B cell (primary cell): ENCODE data around the gene MOK. TPM values are rescaled to one million over a fixed set of nuclear protein-coding genes. Genes with fewer than 3 reads are reported as not detected.

ENCODE experiments used
- ATAC-seq: fragments of 200-7000 bp; cut with Tn5 transposase; one replicate; pipeline ENCODE4 v1.10.0; 2021; ENCODE audit warnings: low read depth, mild to moderate bottlenecking, moderate number of reproducible peaks, moderate library complexity
- CTCF ChIA-PET: fragments of 350-600 bp; sonication (Branson Sonifier 250); formaldehyde crosslinking; loops from one replicate; lab custom pipeline; 2021; ENCODE audit warnings: antibody characterized with exemption, inconsistent platforms; lab: Charles Lee
- POLR2A ChIA-PET: fragments of 350-600 bp; sonication (Branson Sonifier 250); formaldehyde crosslinking; loops from one replicate; lab custom pipeline; 2021; ENCODE audit warnings: antibody characterized with exemption; lab: Charles Lee
- DNase-seq: peaks from one replicate; pipeline ENCODE4 v3.0.0; 2013
- H2AFZ ChIP-seq: 2 replicates; pipeline ENCODE4 v1.6.1; 2012; ENCODE audit warnings: mild to moderate bottlenecking, low read depth, low read length; ENCODE audit not compliant: insufficient read depth, poor library complexity, severe bottlenecking
- H3K27ac ChIP-seq, 2 donors: 1 replicate in 1 of 2; 2 replicates in 1 of 2; pipeline ENCODE4 v1.5.1; 2012 to 2013; ENCODE audit warnings: low read length in 2 of 2, mild to moderate bottlenecking in 2 of 2, moderate library complexity in 1 of 2
- H3K27me3 ChIP-seq, 4 experiments: fragments of 200-600 bp in 1 of 4; sonication (generic) in 1 of 4; replicated peaks in 1 of 4; 1 replicate in 2 of 4; 2 replicates in 2 of 4; pipeline versions ENCODE4 v1.6.1 to v1.7.0; 2013 to 2016; ENCODE audit warnings: low read length in 3 of 4, mild to moderate bottlenecking in 2 of 4, mixed read lengths in 1 of 4, moderate library complexity in 1 of 4; ENCODE audit not compliant: insufficient read depth in 4 of 4, control insufficient read depth in 3 of 4; ENCODE audit errors: control extremely low read depth in 1 of 4
- H3K36me3 ChIP-seq, 2 experiments: replicated peaks in 1 of 2; 1 replicate in 1 of 2; 2 replicates in 1 of 2; pipeline versions ENCODE4 v1.6.1 to v1.7.1; 2013; ENCODE audit warnings: low read length in 1 of 2; ENCODE audit not compliant: insufficient read depth in 2 of 2, control insufficient read depth in 1 of 2; ENCODE audit errors: control extremely low read depth in 1 of 2, extremely low read depth in 1 of 2
- H3K4me1 ChIP-seq, 2 donors: fragments of 200-600 bp in 1 of 2; sonication (generic) in 1 of 2; 1 replicate in 1 of 2; 2 replicates in 1 of 2; pipeline versions ENCODE4 v1.5.1 to v1.6.1; 2013 to 2017; ENCODE audit warnings: low read length in 2 of 2; ENCODE audit not compliant: control insufficient read depth in 2 of 2, insufficient read depth in 2 of 2
- H3K4me2 ChIP-seq: replicated peaks from 2 replicates; pipeline ENCODE3; 2012; ENCODE audit warnings: mild to moderate bottlenecking, low read depth, low read length; ENCODE audit not compliant: poor library complexity, severe bottlenecking
- H3K4me3 ChIP-seq, 5 experiments: fragments of 200-600 bp in 1 of 5; sonication (generic) in 1 of 5; 1 replicate in 3 of 5; 2 replicates in 2 of 5; pipeline versions ENCODE4 v1.5.1 to v1.7.0; 2011 to 2016; ENCODE audit warnings: low read length in 4 of 5, mild to moderate bottlenecking in 4 of 5, low read depth in 2 of 5, control low read depth in 1 of 5, moderate library complexity in 1 of 5; ENCODE audit not compliant: insufficient read depth in 1 of 5; ENCODE audit errors: control extremely low read depth in 1 of 5, extremely low read depth in 1 of 5
- H3K79me2 ChIP-seq: fragments of 200-600 bp; sonication (generic); one replicate; pipeline ENCODE4 v1.6.0; 2016; ENCODE audit warnings: low read length; ENCODE audit not compliant: control insufficient read depth, insufficient read depth
- H3K9ac ChIP-seq: fragments of 200-600 bp; sonication (generic); 2 replicates; pipeline ENCODE4 v1.6.1; 2017; ENCODE audit warnings: mild to moderate bottlenecking, low read length, moderate library complexity
- H3K9me3 ChIP-seq, 3 donors: one replicate each; pipeline versions ENCODE4 v1.6.1 to v1.7.1; 2013; ENCODE audit warnings: low read length in 2 of 3; ENCODE audit not compliant: control insufficient read depth in 2 of 3, insufficient read depth in 1 of 3; ENCODE audit errors: control extremely low read depth in 1 of 3
- H4K20me1 ChIP-seq: 2 replicates; pipeline ENCODE4 v1.6.0; 2012; ENCODE audit warnings: mild to moderate bottlenecking, low read length; ENCODE audit not compliant: insufficient read depth, control insufficient read depth, poor library complexity, severe bottlenecking
- H3K27ac Mint-ChIP-seq: one replicate; pipeline ENCODE4 v1.8.0; 2021; ENCODE audit warnings: mixed read lengths
- H3K27me3 Mint-ChIP-seq: one replicate; pipeline ENCODE4 v1.8.0; 2021; ENCODE audit warnings: mixed read lengths
- H3K4me1 Mint-ChIP-seq: one replicate; pipeline ENCODE4 v1.8.0; 2021; ENCODE audit warnings: mixed read lengths
- H3K4me3 Mint-ChIP-seq: one replicate; pipeline ENCODE4 v1.8.0; 2021; ENCODE audit warnings: mixed read lengths
- H3K9me3 Mint-ChIP-seq: one replicate; pipeline ENCODE4 v1.8.0; 2022; ENCODE audit warnings: mixed read lengths; ENCODE audit not compliant: insufficient read depth
- CTCF ChIP-seq: fragments of 200-600 bp; IDR thresholded peaks from one replicate; pipeline ENCODE4 v1.8.0; 2022; ENCODE audit warnings: antibody characterized with exemption, mild to moderate bottlenecking
- EZH2 ChIP-seq: IDR thresholded peaks from 2 replicates; pipeline ENCODE4 v1.6.1; 2012; ENCODE audit warnings: borderline replicate concordance, low read depth, mild to moderate bottlenecking, moderate library complexity, low read length; ENCODE audit not compliant: insufficient read depth, poor library complexity, severe bottlenecking
- WGBS: methylation state at CpG from one replicate; pipeline ENCODE4 v1.1.5; 2013; ENCODE audit warnings: missing lambda C conversion rate; ENCODE audit not compliant: insufficient coverage; 5-methylcytosine and 5-hydroxymethylcytosine counted together
- intact Hi-C: fragments of 100-400 bp; cut with micrococcal nuclease; formaldehyde crosslinking; loops from one replicate; pipeline ENCODE4 v1.10.0; 2022
- polyA plus RNA-seq: library from polyadenylated mRNA; depleted of rRNA; stranded (reverse); fragments of >200 nt; gene quantifications from 2 replicates; pipeline ENCODE4 v1.2.3, GENCODE V29; 2012
- total RNA-seq, 2 donors: library from RNA; stranded (reverse); fragments of 120-200 nt in 1 of 2; gene quantifications; 1 replicate in 1 of 2; 2 replicates in 1 of 2; pipeline versions ENCODE4 v1.2.3 to v1.2.4, GENCODE V29; 2013 to 2022

Gene MOK
- total and polyA plus RNA-seq, 2 donors (not counting 1 experiment from before 2014, with no cell fraction given): 1.2 to 3.0 TPM

- Histone ChIP-seq H3K4me2 (no peak overlapping the region), H4K20me1 (no peaks in the 10 kb centered on the region), H3K4me1 (no peaks in the 10 kb centered on the region), H3K9ac (no peak overlapping the region), H2AFZ (no peak overlapping the region), H3K27me3 (peaks cover 0 to 3% (median 0%) of the 10 kb centered on the region in 4 experiments), H3K9me3 (peaks cover 0 to 13% (median 0%) of the 10 kb centered on the region in 3 donors), H3K79me2 (no peaks in the 10 kb centered on the region), H3K4me3 (no peak overlapping the region), H3K36me3 (no peaks in the 10 kb centered on the region), H3K27ac (no peak overlapping the region)
- no peak for DNase-seq
- H3K4me3 Mint-ChIP-seq: no peak overlapping the region
- peaks cover 3% of the 10 kb centered on the region for H3K27me3 Mint-ChIP-seq
- TF ChIP-seq EZH2 (no peak), CTCF (no peak)
- ATAC-seq: no peak
- no peak overlapping the region for H3K27ac Mint-ChIP-seq
- no peaks in the 10 kb centered on the region for H3K4me1 Mint-ChIP-seq
- H3K9me3 Mint-ChIP-seq: no peaks in the 10 kb centered on the region
- POLR2A ChIA-PET: interaction anchor here (0.6 kb wide), 1 partner anchor 29 kb away, joined by 7 read pairs; no protein-coding TSS in a partner anchor
- intact Hi-C loops: no loop called here
- CTCF ChIA-PET: no interaction called here
- 100% methylated on average over 2 of the region's 6 CpGs for WGBS
Measured at GRCh38 chr14:102293781-102294180, 11.2 kb downstream of the MOK start.

- Histone ChIP-seq H3K4me1 (no peaks in the 10 kb centered on the region), H3K27ac (no peak overlapping the region), H3K4me2 (no peak overlapping the region), H3K36me3 (no peaks in the 10 kb centered on the region), H3K9me3 (peaks cover 0 to 2% (median 0%) of the 10 kb centered on the region in 3 donors), H3K9ac (no peak overlapping the region), H3K79me2 (no peaks in the 10 kb centered on the region), H2AFZ (no peak overlapping the region), H4K20me1 (no peaks in the 10 kb centered on the region), H3K27me3 (no peaks in the 10 kb centered on the region), H3K4me3 (no peak overlapping the region)
- H3K4me3 Mint-ChIP-seq: no peak overlapping the region
- POLR2A ChIA-PET: no interaction called here
- TF ChIP-seq CTCF (no peak), EZH2 (no peak)
- no peaks in the 10 kb centered on the region for H3K4me1 Mint-ChIP-seq
- intact Hi-C loops: no loop called here
- peaks cover 1% of the 10 kb centered on the region for H3K9me3 Mint-ChIP-seq
- no peak overlapping the region for H3K27ac Mint-ChIP-seq
- 100% methylated on average over 1 of the region's 1 CpG for WGBS
- H3K27me3 Mint-ChIP-seq: peaks cover 3% of the 10 kb centered on the region
- CTCF ChIA-PET: no interaction called here
- ATAC-seq (no peak), DNase-seq (no peak)
Measured at GRCh38 chr14:102292441-102292840, 12.5 kb downstream of the MOK start.
